Left ventricle myocardium inferior (tissue), 1 donor: ENCODE data around the gene NUBPL. TPM values are rescaled to one million over a fixed set of nuclear protein-coding genes. Genes with fewer than 3 reads are reported as not detected.
"Not testable (repeated sequence)": the region's sequence is repeated elsewhere in the genome, so short reads cannot be mapped to it uniquely, and the experiment has no call there.

ENCODE experiments used
- DNase-seq: peaks from one replicate; pipeline ENCODE4 v3.0.0-alpha.2; 2020
- H3K27ac ChIP-seq: fragments of 200-600 bp; replicated peaks from 2 replicates; pipeline ENCODE4 v1.8.0; 2021
- H3K27me3 ChIP-seq: fragments of 200-600 bp; 2 replicates; pipeline ENCODE4 v1.8.0; 2021; ENCODE audit warnings: low read depth
- H3K36me3 ChIP-seq: fragments of 200-600 bp; 2 replicates; pipeline ENCODE4 v1.8.0; 2021
- H3K4me1 ChIP-seq: fragments of 200-600 bp; 2 replicates; pipeline ENCODE4 v1.8.0; 2021
- H3K4me3 ChIP-seq: fragments of 200-600 bp; 2 replicates; pipeline ENCODE4 v1.8.0; 2021; ENCODE audit warnings: mild to moderate bottlenecking, moderate library complexity
- H3K9me3 ChIP-seq: fragments of 200-600 bp; replicated peaks from 2 replicates; pipeline ENCODE4 v1.8.0; 2021
- CTCF ChIP-seq: fragments of 200-600 bp; IDR thresholded peaks from 2 replicates; pipeline ENCODE4 v1.8.0; 2021; ENCODE audit warnings: antibody characterized with exemption, mild to moderate bottlenecking, borderline replicate concordance
- intact Hi-C: fragments of 100-400 bp; cut with micrococcal nuclease; formaldehyde crosslinking; loops from one replicate; pipeline ENCODE4 v1.11.0; 2022
- total RNA-seq: library from RNA; stranded (reverse); fragmentation: NEBNext Ultra II Directional; extraction: Animal tissue kit (Norgen Biotek cat#: 25700); gene quantifications from one replicate; pipeline ENCODE4 v1.2.1, GENCODE V29; 2021
- donor health status: DM: no; HTN: yes; CAD: no; lungs with severe emphysema.

The NUBPL gene
- total RNA-seq, 1 donor from 2014 or later: 32.2 TPM

DNA sequence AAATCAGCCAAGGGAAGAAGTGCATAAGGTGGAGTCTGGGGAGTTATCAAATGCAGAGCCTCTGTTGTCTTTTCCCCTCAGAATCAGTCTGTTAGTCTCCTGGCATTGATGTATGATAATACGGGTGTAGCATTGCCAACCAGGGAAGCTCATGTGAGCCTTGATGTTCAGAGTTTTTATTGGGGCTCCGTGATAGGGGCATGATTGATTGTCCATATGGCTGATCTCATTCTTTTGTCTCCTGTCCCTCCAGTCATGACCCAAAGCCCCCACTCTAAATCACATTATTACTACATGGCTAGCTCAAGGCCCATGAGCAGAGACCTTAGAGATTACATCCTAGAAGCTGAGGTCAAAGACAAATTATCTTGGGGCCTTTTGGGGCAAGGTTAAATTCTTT lies 140.9 kb downstream of the NUBPL start:
- Histone ChIP-seq H3K4me1 (peaks cover 4% of the 10 kb centered on the region), H3K27ac (no peak overlapping the region), H3K9me3 (peaks cover 5% of the 10 kb centered on the region), H3K36me3 (peaks cover 29% of the 10 kb centered on the region), H3K4me3 (no peak overlapping the region), H3K27me3 (no peaks in the 10 kb centered on the region)
- DNase-seq: no peak
- intact Hi-C loops: no loop called here
- no peak for TF ChIP-seq CTCF

DNA sequence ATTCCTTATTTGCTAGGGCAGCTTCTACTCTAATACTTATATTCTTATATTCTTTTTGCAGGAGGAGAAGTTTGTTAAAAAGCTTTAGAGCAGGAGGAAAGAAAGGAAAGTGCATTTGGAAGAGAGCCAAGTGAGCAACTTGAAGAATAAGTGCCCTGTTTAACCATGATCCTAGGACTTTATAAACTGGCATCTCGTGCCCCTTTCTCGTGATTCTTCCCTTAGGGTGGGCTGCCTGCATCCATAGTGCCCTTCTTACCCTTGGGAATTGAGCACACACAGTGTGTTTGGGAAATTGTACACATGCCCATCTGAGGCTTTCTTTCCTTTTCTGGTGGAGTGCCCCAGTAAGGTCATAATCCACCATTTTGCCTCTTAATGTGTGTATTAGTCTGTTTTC lies 141.9 kb downstream of the NUBPL start:
- Histone ChIP-seq H3K4me1 (peaks cover 4% of the 10 kb centered on the region), H3K36me3 (peaks cover 29% of the 10 kb centered on the region), H3K9me3 (peaks cover 5% of the 10 kb centered on the region), H3K27ac (no peak overlapping the region), H3K4me3 (no peak overlapping the region), H3K27me3 (no peaks in the 10 kb centered on the region)
- no peak for DNase-seq
- TF ChIP-seq CTCF: no peak
- intact Hi-C loops: no loop called here

- intact Hi-C loops: no loop called here
- Histone ChIP-seq H3K4me3 (no peak overlapping the region), H3K9me3 (peaks cover 5% of the 10 kb centered on the region), H3K36me3 (peaks cover 29% of the 10 kb centered on the region), H3K27me3 (no peaks in the 10 kb centered on the region), H3K27ac (no peak overlapping the region), H3K4me1 (peaks cover 4% of the 10 kb centered on the region)
- DNase-seq: no peak
- TF ChIP-seq CTCF: no peak
These were observed 144.5 kb downstream of the NUBPL start for GRCh38 chr14:31705731-31706130.

DNA sequence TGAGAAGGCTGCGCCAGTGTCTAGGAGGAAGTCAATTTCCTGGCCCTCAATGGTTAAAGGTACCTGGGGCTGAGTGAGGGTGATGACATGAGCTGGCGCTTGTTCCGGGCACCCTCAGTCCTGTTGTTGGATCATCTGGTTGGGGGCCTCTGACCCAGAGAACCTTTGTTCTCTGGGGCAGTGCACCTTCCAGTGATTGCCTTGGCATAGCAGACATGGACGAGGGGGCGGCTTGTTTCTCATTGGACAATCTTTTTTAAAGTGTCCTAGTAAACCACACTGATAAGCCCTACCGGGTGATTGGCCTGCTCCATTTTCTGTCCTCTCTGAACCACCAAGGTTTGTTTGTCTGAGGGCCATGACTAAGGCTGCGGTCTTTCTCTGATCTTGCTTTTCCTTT lies 147.5 kb downstream of the NUBPL start:
- H3K27me3 ChIP-seq, H3K27ac ChIP-seq, H3K4me3 ChIP-seq, intact Hi-C loops, H3K4me1 ChIP-seq, DNase-seq, H3K9me3 ChIP-seq: not testable (repeated sequence)
- peaks cover 22% of the 10 kb centered on the region for H3K36me3 ChIP-seq

DNA sequence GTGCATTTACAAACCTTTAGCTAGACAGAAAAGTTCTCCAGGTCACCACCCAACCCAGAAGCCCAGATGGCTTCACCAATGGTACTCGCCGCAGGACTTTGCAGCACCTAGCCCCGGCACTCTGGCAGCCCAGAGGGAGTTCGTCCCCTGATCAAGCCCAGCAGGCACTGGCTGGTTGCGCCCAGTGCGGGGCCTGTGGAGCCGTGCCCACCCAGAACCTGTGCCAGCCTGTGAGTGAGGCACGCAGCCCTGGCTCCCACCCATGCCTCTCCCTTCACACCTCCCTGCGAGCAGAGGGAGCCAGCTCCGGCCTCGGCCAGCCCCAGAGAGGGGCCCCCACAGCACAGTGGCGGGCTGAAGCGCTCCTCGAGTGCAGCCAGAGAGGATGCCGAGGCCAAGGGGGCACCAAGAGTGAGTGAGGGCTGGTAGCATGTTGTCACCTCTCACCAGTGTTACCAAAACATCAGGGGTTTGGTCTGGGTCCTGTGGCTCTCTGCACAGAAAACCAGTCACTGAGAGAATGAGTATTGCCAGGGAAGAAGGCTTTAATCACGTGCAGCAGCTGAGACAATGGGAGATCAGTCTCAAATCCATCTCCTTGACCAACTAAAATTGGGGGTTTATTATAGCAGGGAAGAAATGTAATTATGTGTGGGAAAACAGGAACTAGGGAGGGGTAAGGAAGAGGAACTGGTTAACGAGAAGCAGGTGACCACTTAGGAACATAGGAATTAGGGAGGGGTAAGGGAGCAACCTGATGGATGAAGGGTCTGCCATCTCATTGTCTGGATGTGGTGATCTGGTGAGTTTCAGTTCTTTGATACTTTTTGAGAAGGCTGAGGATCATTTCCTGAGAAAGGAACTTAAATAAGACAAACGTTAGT lies 151.3 kb downstream of the NUBPL start:
- H3K36me3 ChIP-seq: peaks cover 9% of the 10 kb centered on the region
- H3K4me1 ChIP-seq: peaks cover 7% of the 10 kb centered on the region
- no peak for DNase-seq
- H3K4me3 ChIP-seq: no peak overlapping the region
- intact Hi-C loops: no loop called here
- no peak overlapping the region for H3K27ac ChIP-seq
- H3K9me3 ChIP-seq: no peaks in the 10 kb centered on the region
- TF ChIP-seq CTCF: no peak
- H3K27me3 ChIP-seq: no peaks in the 10 kb centered on the region

GRCh38 chr14:31716208-31716607 lies 155.0 kb downstream of the NUBPL start:
- Histone ChIP-seq H3K9me3 (no peaks in the 10 kb centered on the region), H3K36me3 (peaks cover 9% of the 10 kb centered on the region), H3K27ac (no peak overlapping the region), H3K4me3 (no peak overlapping the region), H3K4me1 (peaks cover 23% of the 10 kb centered on the region), H3K27me3 (no peaks in the 10 kb centered on the region)
- no peak for TF ChIP-seq CTCF
- intact Hi-C loops: no loop called here
- no peak for DNase-seq
